Activated CD4-positive, alpha-beta memory T cell treated with anti-CD3 and anti-CD28 coated beads, Interleukin-2, amount 10 ng/mL, durations not matched to agents 7 days and 5 days (primary cell): Measurements from ENCODE around the gene ECI1. TPM values are rescaled to one million over a fixed set of nuclear protein-coding genes. Genes with fewer than 3 reads are reported as not detected.
"Not testable (repeated sequence)": the region's sequence is repeated elsewhere in the genome, so short reads cannot be mapped to it uniquely, and the experiment has no call there.

ENCODE experiments used
- CTCF ChIA-PET: fragments of 350-600 bp; sonication (Branson Sonifier 250); formaldehyde crosslinking; loops from one replicate; lab custom pipeline; 2021; ENCODE audit warnings: antibody characterized with exemption, inconsistent platforms; lab: Charles Lee
- POLR2A ChIA-PET: fragments of 350-600 bp; sonication (Branson Sonifier 250); formaldehyde crosslinking; loops from one replicate; lab custom pipeline; 2021; ENCODE audit warnings: antibody characterized with exemption; lab: Charles Lee
- DNase-seq: peaks from one replicate; pipeline ENCODE4 v3.0.0-alpha.2; 2020
- H3K27ac Mint-ChIP-seq: one replicate; pipeline ENCODE4 v1.8.0; 2021; ENCODE audit warnings: mild to moderate bottlenecking, mixed read lengths
- H3K27me3 Mint-ChIP-seq: one replicate; pipeline ENCODE4 v1.8.0; 2021; ENCODE audit warnings: mixed read lengths
- H3K36me3 Mint-ChIP-seq: one replicate; pipeline ENCODE4 v1.8.0; 2021; ENCODE audit warnings: low read depth, mixed read lengths
- H3K4me1 Mint-ChIP-seq: one replicate; pipeline ENCODE4 v1.8.0; 2021; ENCODE audit warnings: mixed read lengths
- H3K4me3 Mint-ChIP-seq: one replicate; pipeline ENCODE4 v1.8.0; 2021; ENCODE audit warnings: mild to moderate bottlenecking, mixed read lengths
- H3K9me3 Mint-ChIP-seq: one replicate; pipeline ENCODE4 v1.8.0; 2021; ENCODE audit warnings: mixed read lengths
- total RNA-seq, 2 experiments: library from RNA; stranded (reverse); gene quantifications; one replicate each; pipeline ENCODE4 v1.2.3, GENCODE V29; 2021

Gene ECI1
- total RNA-seq, 2 experiments from 2014 or later: 43.0 to 44.8 TPM

GRCh38 chr16:2260250-2260649, 8.9 kb upstream of the ECI1 start:
- Mint-ChIP-seq H3K9me3 (no peaks in the 10 kb centered on the region), H3K4me3 (no peak overlapping the region), H3K27ac (no peak overlapping the region), H3K36me3 (peaks cover 76% of the 10 kb centered on the region), H3K27me3 (no peaks in the 10 kb centered on the region), H3K4me1 (peaks cover 12% of the 10 kb centered on the region)
- POLR2A ChIA-PET: interaction anchor here (1.9 kb wide), 1 partner anchor 9 kb away, joined by 9 read pairs; the partner anchor contains the start of gene ECI1
- DNase-seq: no peak
- CTCF ChIA-PET: no interaction called here

DNA sequence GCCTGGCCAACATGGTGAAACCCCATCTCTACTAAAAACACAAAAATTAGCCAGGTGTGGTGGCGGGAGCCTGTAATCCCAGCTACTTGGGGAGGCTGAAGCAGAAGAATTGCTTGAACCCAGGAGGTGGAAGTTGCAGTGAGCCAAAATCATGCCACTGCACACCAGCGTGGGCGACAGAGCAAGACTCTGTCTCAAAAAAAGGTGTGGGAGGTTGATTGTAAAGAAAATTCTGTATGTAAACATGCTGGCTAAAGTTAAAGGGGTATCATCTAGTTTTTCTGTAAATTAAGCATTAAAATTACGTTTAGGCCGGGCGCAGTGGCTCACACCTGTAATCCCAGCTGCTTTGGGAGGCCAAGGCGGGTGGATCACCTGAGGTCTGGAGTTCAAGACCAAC, 7.1 kb upstream of the ECI1 start:
- H3K27ac Mint-ChIP-seq, POLR2A ChIA-PET, H3K27me3 Mint-ChIP-seq, CTCF ChIA-PET, H3K4me1 Mint-ChIP-seq, H3K9me3 Mint-ChIP-seq, DNase-seq, H3K4me3 Mint-ChIP-seq: not testable (repeated sequence)
- peaks cover 70% of the 10 kb centered on the region for H3K36me3 Mint-ChIP-seq

DNA sequence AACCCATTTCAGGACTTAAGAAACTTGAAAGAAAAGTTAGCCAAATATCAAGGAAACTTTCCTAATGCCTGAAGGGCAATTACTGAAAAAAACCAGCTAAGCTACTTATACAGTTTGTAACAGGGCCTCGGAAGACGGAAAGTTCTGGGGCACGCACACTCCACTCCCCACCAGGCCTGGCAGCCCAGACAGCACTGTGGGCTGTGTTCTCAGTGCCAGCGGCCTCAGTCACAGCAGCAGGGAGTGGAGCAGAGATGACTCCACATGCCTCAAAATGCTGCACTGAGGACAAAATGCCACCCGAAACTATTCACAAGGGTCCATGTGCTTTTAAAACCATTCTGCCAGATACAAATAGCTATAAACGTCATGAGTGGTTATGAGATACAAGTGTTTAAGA, 6.3 kb upstream of the ECI1 start:
- POLR2A ChIA-PET: no interaction called here

GRCh38 chr16:2256531-2257140, 5.2 kb upstream of the ECI1 start:
- POLR2A ChIA-PET: interaction anchor here (1.0 to 1.7 kb wide), 2 partner anchors 13 to 42 kb away, joined by 6 read pairs; partner anchors contain the start of gene PGP
- Mint-ChIP-seq H3K36me3 (peaks cover 64% of the 10 kb centered on the region), H3K4me3 (no peak overlapping the region), H3K4me1 (peaks cover 10% of the 10 kb centered on the region), H3K9me3 (no peaks in the 10 kb centered on the region), H3K27me3 (no peaks in the 10 kb centered on the region), H3K27ac (no peak overlapping the region)
- CTCF ChIA-PET: interaction anchor here (0.8 kb wide), 1 partner anchor 105 kb away, joined by 3 read pairs; no protein-coding TSS in a partner anchor
- DNase-seq: no peak

More for the DNA sequence above, 6.3 kb upstream of the ECI1 start:
- CTCF ChIA-PET: interaction anchor here (0.6 kb wide), 1 partner anchor 662 kb away, joined by 3 read pairs; no protein-coding TSS in a partner anchor
- no peaks in the 10 kb centered on the region for H3K9me3 Mint-ChIP-seq
- H3K4me3 Mint-ChIP-seq: no peak overlapping the region
- no peak for DNase-seq
- peaks cover 72% of the 10 kb centered on the region for H3K36me3 Mint-ChIP-seq
- H3K27ac Mint-ChIP-seq: no peak overlapping the region
- no peaks in the 10 kb centered on the region for H3K27me3 Mint-ChIP-seq
- H3K4me1 Mint-ChIP-seq: peaks cover 6% of the 10 kb centered on the region

DNA sequence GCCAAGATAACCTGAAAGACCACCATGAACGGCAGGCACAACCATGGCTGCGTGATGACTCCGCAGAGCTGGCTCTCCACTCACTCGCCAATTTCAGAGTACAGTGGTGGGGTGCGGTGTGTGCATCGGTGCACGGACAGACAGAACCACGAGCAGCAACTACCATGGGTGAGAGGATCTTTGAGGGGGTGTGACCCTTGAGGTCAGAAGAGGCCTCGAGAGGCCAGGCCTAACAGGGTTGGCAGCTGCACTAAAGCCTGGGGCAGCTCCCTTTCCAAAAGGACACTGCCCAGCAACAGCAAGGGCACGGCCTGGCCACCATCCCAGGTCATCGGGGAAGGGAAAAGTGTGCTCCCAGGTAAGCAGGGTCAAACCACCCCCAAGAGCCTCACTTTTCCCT, 1.9 kb upstream of the ECI1 start:
- Mint-ChIP-seq H3K4me3 (no peak overlapping the region), H3K9me3 (no peaks in the 10 kb centered on the region), H3K4me1 (peaks cover 21% of the 10 kb centered on the region), H3K27ac (no peak overlapping the region), H3K36me3 (peaks cover 46% of the 10 kb centered on the region), H3K27me3 (no peaks in the 10 kb centered on the region)
- no peak for DNase-seq
- ChIA-PET CTCF (interaction anchor here (2.7 kb wide), 1 partner anchor 58 kb away, joined by 15 read pairs; no protein-coding TSS in a partner anchor), POLR2A (interaction anchor here (0.7 to 5.4 kb wide), 6 partner anchors 11 to 660 kb away, joined by 3 to 43 read pairs (median 10); partner anchors contain the start of genes RNPS1 and TRAF7)

- peaks cover 21% of the 10 kb centered on the region for H3K4me1 Mint-ChIP-seq
- H3K4me3 Mint-ChIP-seq: no peak overlapping the region
- H3K27me3 Mint-ChIP-seq: no peaks in the 10 kb centered on the region
- no peaks in the 10 kb centered on the region for H3K9me3 Mint-ChIP-seq
- peak overlapping the region; percentile 40 for H3K27ac Mint-ChIP-seq
- ChIA-PET POLR2A (interaction anchor here (0.6 to 5.4 kb wide), 9 partner anchors 12 to 660 kb away, joined by 3 to 43 read pairs (median 6); partner anchors contain the start of genes AMDHD2, DNASE1L2, NUBP2 and RNPS1), CTCF (interaction anchor here (0.9 to 2.7 kb wide), 2 partner anchors 16 to 58 kb away, joined by 3 to 15 read pairs; partner anchors contain the start of gene RNPS1)
- DNase-seq: no peak
- H3K36me3 Mint-ChIP-seq: peaks cover 41% of the 10 kb centered on the region
These were observed 1.4 kb upstream of the ECI1 start for GRCh38 chr16:2252806-2253148.

GRCh38 chr16:2250652-2251295, 613 bp downstream of the ECI1 start:
- DNase-seq: peak; percentile 54
- Mint-ChIP-seq H3K4me1 (peaks cover 20% of the 10 kb centered on the region), H3K27me3 (no peaks in the 10 kb centered on the region), H3K36me3 (peaks cover 25% of the 10 kb centered on the region), H3K4me3 (peak overlapping the region; percentile 90), H3K9me3 (no peaks in the 10 kb centered on the region), H3K27ac (peak overlapping the region; percentile 92)
- CTCF ChIA-PET: interaction anchor here (0.6 to 2.7 kb wide), 12 partner anchors 10 to 270 kb away, joined by 3 to 15 read pairs (median 4); partner anchors contain the start of genes AMDHD2, PGP, TBC1D24 and TEDC2
- POLR2A ChIA-PET: interaction anchor here (0.6 to 5.4 kb wide), 18 partner anchors 9 to 906 kb away, joined by 3 to 43 read pairs (median 6); partner anchors contain the start of genes ATP6V0C, DNASE1L2, FAHD1 and HAGH

- Mint-ChIP-seq H3K4me3 (no peak overlapping the region), H3K27me3 (no peaks in the 10 kb centered on the region), H3K9me3 (no peaks in the 10 kb centered on the region), H3K27ac (no peak overlapping the region), H3K36me3 (peaks cover 13% of the 10 kb centered on the region), H3K4me1 (peaks cover 11% of the 10 kb centered on the region)
- no peak for DNase-seq
- ChIA-PET CTCF (no interaction called here), POLR2A (interaction anchor here (1.6 kb wide), 1 partner anchor 41 kb away, joined by 3 read pairs; the partner anchor contains the start of gene MLST8)
These were observed 5.0 kb downstream of the ECI1 start for GRCh38 chr16:2246301-2246885.

DNA sequence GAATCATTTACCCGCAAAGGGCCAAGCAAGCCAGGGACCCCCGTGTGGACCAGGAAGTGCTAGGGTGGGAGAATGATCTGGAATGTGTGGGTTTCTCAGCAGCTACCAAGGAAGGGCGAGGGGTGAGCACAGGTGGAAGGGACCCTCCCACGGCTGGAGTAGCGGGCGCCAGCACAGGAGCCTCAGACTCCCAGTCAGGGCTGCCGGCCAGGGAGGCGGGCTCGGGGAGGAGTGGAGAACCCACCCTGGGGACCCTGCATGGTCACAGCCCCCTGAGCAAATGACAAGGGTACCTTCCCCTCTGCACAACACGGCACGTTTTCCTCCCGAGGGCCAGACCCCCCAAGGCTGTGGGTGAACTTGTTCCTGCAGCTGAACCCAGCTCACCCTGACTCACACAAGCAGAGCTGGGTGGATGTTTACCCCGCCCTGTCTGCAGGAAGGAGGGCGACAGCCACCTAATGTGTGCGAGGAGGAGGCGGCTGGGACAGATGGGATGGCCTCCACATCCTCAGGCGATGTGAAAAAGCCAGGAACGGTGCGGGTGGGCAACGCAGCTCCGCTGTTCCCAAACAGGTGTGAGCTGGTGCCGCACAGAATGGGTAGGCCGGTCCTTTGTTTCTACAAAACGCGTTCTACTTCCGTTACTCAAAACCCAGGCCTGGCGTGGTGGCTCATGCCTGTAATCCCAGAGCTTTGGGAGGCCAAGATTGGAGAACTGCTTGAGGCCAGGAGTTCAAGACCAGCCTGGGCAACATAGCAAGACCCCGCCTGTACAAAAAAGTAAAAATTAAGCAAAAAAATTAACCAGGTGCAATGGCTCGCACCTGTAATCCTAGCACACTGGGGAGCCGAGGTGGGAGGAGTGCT, 6.2 kb downstream of the ECI1 start:
- Mint-ChIP-seq H3K27ac (no peak overlapping the region), H3K36me3 (peaks cover 13% of the 10 kb centered on the region), H3K4me1 (peaks cover 3% of the 10 kb centered on the region), H3K9me3 (no peaks in the 10 kb centered on the region), H3K27me3 (no peaks in the 10 kb centered on the region), H3K4me3 (no peak overlapping the region)
- POLR2A ChIA-PET: no interaction called here
- CTCF ChIA-PET: no interaction called here
- no peak for DNase-seq

DNA sequence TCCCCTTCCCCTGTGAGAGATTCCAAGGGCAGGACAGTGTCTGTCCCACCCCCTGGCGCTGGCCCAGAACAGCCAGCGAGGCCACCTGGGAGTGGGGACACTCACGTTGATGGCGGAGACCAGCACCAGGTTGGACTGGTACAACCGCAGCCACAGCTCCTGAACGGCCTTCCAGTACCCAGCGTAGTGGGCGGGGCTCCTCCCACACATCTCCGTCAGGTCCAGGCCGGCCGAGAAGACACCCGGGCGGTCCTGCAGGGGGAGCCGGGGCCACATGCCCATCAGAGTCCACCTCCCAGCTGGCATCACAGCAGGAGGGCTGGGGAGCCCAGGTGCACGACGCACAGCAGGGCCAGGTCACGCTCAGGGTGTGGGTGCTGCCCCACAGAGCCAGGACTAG, 7.1 kb downstream of the ECI1 start:
- ChIA-PET POLR2A (no interaction called here), CTCF (no interaction called here)
- H3K27ac Mint-ChIP-seq: no peak overlapping the region
- no peak overlapping the region for H3K4me3 Mint-ChIP-seq
- H3K27me3 Mint-ChIP-seq: no peaks in the 10 kb centered on the region
- no peaks in the 10 kb centered on the region for H3K9me3 Mint-ChIP-seq
- no peak for DNase-seq
- H3K4me1 Mint-ChIP-seq: peaks cover 1% of the 10 kb centered on the region
- peaks cover 13% of the 10 kb centered on the region for H3K36me3 Mint-ChIP-seq

- DNase-seq: no peak
- ChIA-PET CTCF (no interaction called here), POLR2A (no interaction called here)
- H3K27ac Mint-ChIP-seq: no peak overlapping the region
- no peaks in the 10 kb centered on the region for H3K27me3 Mint-ChIP-seq
- H3K9me3 Mint-ChIP-seq: no peaks in the 10 kb centered on the region
- peaks cover 13% of the 10 kb centered on the region for H3K36me3 Mint-ChIP-seq
- H3K4me3 Mint-ChIP-seq: no peak overlapping the region
- H3K4me1 Mint-ChIP-seq: no peaks in the 10 kb centered on the region
These were observed 7.6 kb downstream of the ECI1 start for GRCh38 chr16:2243781-2244180.

- H3K27me3 Mint-ChIP-seq: no peaks in the 10 kb centered on the region
- no peak overlapping the region for H3K27ac Mint-ChIP-seq
- ChIA-PET CTCF (no interaction called here), POLR2A (interaction anchor here (0.6 to 1.5 kb wide), 2 partner anchors 26 to 28 kb away, joined by 3 to 5 read pairs; no protein-coding TSS in a partner anchor)
- no peak overlapping the region for H3K4me3 Mint-ChIP-seq
- H3K36me3 Mint-ChIP-seq: peaks cover 13% of the 10 kb centered on the region
- H3K4me1 Mint-ChIP-seq: no peaks in the 10 kb centered on the region
- H3K9me3 Mint-ChIP-seq: no peaks in the 10 kb centered on the region
- DNase-seq: no peak
These were observed 8.3 kb downstream of the ECI1 start for GRCh38 chr16:2243031-2243528.
